ENCODE results near the gene APP.

Gene APP

DNA sequence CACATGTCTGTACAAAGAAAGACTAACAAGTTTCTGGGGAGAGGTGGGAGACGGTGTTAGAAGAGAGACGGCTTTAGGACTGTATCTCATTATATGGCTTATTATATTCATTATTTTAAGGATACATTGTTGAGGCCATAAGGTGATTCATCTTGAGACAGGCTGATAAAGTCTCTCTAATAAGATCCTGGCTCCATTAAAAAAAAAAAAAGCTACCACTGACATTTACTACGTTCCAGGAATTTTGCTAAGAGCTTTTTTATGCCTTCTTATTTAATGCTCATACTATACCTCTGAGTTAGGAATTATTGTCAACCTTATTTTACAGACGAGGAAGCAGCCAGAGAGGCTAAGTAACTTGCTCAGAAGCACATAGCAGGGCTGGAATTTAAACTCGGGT lies 262.1 kb downstream of the APP start:
- Histone ChIP-seq H3K9me2 (replicated peaks; ENCODE audit: insufficient read depth, low read length) (no peaks in the 10 kb centered on the region), H3F3A (ENCODE audit: insufficient read depth, low read length) (no peaks in the 10 kb centered on the region), H3K79me2 (ENCODE audit: low read length) (no peaks in the 10 kb centered on the region), H3K9me3 (replicated peaks; ENCODE audit: insufficient read depth, low read length) (no peaks in the 10 kb centered on the region), H3K27ac (ENCODE audit: low read length) (no peak overlapping the region), H3K4me2 (ENCODE audit: low read depth, low read length) (no peak overlapping the region), H3K27me3 (replicated peaks; ENCODE audit: insufficient read depth, low read length) (no peaks in the 10 kb centered on the region), H2AFZ (ENCODE audit: low read length) (no peak overlapping the region), H3K9ac (ENCODE audit: low read length) (no peak overlapping the region), H3K4me3 (ENCODE audit: low read length) (no peak overlapping the region), H4K20me1 (ENCODE audit: insufficient read depth, low read length) (no peaks in the 10 kb centered on the region), H3K4me1 (ENCODE audit: low read length) (no peaks in the 10 kb centered on the region), H3K36me3 (replicated peaks; ENCODE audit: insufficient read depth, low read length) (no peaks in the 10 kb centered on the region)
- DNase-seq = no peak
- no peak for TF ChIP-seq EZH2 (optimal IDR thresholded peaks at IDR 0.05; ENCODE audit: low read depth, low read length)
- TF ChIP-seq, protein P1, sequence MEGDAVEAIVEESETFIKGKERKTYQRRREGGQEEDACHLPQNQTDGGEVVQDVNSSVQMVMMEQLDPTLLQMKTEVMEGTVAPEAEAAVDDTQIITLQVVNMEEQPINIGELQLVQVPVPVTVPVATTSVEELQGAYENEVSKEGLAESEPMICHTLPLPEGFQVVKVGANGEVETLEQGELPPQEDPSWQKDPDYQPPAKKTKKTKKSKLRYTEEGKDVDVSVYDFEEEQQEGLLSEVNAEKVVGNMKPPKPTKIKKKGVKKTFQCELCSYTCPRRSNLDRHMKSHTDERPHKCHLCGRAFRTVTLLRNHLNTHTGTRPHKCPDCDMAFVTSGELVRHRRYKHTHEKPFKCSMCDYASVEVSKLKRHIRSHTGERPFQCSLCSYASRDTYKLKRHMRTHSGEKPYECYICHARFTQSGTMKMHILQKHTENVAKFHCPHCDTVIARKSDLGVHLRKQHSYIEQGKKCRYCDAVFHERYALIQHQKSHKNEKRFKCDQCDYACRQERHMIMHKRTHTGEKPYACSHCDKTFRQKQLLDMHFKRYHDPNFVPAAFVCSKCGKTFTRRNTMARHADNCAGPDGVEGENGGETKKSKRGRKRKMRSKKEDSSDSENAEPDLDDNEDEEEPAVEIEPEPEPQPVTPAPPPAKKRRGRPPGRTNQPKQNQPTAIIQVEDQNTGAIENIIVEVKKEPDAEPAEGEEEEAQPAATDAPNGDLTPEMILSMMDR (IDR thresholded peaks at IDR 0.05; ENCODE audit: low read length) = no peak
- TF ChIP-seq EZH2phosphoT487 (IDR thresholded peaks at IDR 0.05; ENCODE audit: low read length) = no peak

DNA sequence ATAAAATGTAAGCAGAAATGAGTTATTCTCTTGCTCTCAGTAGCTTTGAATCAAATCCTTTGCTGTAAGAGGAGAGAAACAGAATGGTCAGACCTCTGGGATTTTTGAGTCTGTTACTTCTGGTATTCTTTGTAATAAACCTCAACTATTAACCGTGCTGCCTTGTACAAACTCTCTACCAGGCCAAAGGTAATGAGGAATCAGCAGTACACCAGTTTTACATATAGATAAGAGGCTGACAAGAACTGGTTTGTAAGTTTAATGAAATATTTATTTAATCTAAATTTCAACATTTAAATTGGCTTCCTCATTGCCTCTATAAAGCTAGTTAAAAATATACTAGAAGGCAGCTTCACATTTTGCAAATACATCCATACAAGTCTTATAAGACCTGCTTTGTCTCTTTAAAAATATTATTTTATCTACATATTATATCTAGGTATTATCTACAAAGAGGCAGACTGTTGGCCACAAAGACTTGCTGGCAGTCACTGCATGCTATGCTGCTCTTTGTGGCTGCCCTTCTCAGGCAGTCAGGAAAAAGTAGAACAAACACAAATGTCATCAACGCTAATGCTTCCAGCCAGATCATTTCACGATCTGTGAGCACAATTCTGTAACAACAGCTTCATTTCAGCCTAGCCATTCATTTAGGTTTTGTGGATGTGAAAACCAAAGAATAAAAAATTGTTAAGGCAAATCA lies 262.8 kb downstream of the APP start:
- no peak overlapping the region for H3K4me2 ChIP-seq (ENCODE audit: low read depth, low read length)
- no peak for DNase-seq

DNA sequence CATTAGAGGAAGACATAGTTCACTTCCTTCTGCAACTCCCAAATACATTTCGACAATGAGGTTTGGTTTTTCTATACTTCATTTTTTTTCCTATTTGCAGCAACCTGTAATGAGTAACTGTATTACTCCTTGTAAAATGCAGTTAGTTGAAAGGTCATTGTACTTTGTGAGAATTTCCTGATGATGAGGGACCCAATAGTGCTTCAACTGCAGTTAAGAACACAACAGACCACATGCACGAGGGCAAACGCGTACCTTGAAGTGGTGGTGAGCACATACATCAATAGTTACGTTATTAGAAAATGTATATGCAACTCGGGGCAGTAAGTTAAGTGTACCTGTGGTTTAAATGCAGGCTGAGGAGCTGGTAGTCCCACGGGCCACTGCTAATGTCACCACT lies 264.0 kb downstream of the APP start:
- DNase-seq = no peak

More for the DNA sequence above, 262.8 kb downstream of the APP start:
- H3K9me3 ChIP-seq (replicated peaks; ENCODE audit: insufficient read depth, low read length) = no peaks in the 10 kb centered on the region
- no peak overlapping the region for H3K27ac ChIP-seq (ENCODE audit: low read length)
- TF ChIP-seq EZH2 (optimal IDR thresholded peaks at IDR 0.05; ENCODE audit: low read depth, low read length) = no peak
- TF ChIP-seq, protein P1 (IDR thresholded peaks at IDR 0.05; ENCODE audit: low read length) = no peak
- no peak for TF ChIP-seq EZH2phosphoT487 (IDR thresholded peaks at IDR 0.05; ENCODE audit: low read length)
- H3K27me3 ChIP-seq (replicated peaks; ENCODE audit: insufficient read depth, low read length) = no peaks in the 10 kb centered on the region
- no peaks in the 10 kb centered on the region for H3F3A ChIP-seq (ENCODE audit: insufficient read depth, low read length)
- no peaks in the 10 kb centered on the region for H3K36me3 ChIP-seq (replicated peaks; ENCODE audit: insufficient read depth, low read length)
- no peak overlapping the region for H3K9ac ChIP-seq (ENCODE audit: low read length)
- H3K9me2 ChIP-seq (replicated peaks; ENCODE audit: insufficient read depth, low read length) = no peaks in the 10 kb centered on the region
- no peaks in the 10 kb centered on the region for H3K4me1 ChIP-seq (ENCODE audit: low read length)
- H3K4me3 ChIP-seq (ENCODE audit: low read length) = no peak overlapping the region
- H3K79me2 ChIP-seq (ENCODE audit: low read length) = no peaks in the 10 kb centered on the region
- no peaks in the 10 kb centered on the region for H4K20me1 ChIP-seq (ENCODE audit: insufficient read depth, low read length)
- no peak overlapping the region for H2AFZ ChIP-seq (ENCODE audit: low read length)

More for the DNA sequence above, 264.0 kb downstream of the APP start:
- Histone ChIP-seq H2AFZ (ENCODE audit: low read length) (no peak overlapping the region), H4K20me1 (ENCODE audit: insufficient read depth, low read length) (no peaks in the 10 kb centered on the region), H3F3A (ENCODE audit: insufficient read depth, low read length) (no peaks in the 10 kb centered on the region), H3K9me3 (replicated peaks; ENCODE audit: insufficient read depth, low read length) (no peaks in the 10 kb centered on the region), H3K36me3 (replicated peaks; ENCODE audit: insufficient read depth, low read length) (no peaks in the 10 kb centered on the region), H3K27me3 (replicated peaks; ENCODE audit: insufficient read depth, low read length) (no peaks in the 10 kb centered on the region), H3K4me2 (ENCODE audit: low read depth, low read length) (no peak overlapping the region), H3K27ac (ENCODE audit: low read length) (no peak overlapping the region), H3K9ac (ENCODE audit: low read length) (no peak overlapping the region), H3K4me3 (ENCODE audit: low read length) (no peak overlapping the region), H3K79me2 (ENCODE audit: low read length) (no peaks in the 10 kb centered on the region), H3K9me2 (replicated peaks; ENCODE audit: insufficient read depth, low read length) (no peaks in the 10 kb centered on the region), H3K4me1 (ENCODE audit: low read length) (no peaks in the 10 kb centered on the region)
- TF ChIP-seq EZH2 (optimal IDR thresholded peaks at IDR 0.05; ENCODE audit: low read depth, low read length) (no peak), EZH2phosphoT487 (IDR thresholded peaks at IDR 0.05; ENCODE audit: low read length) (no peak)
- TF ChIP-seq, protein P1 (IDR thresholded peaks at IDR 0.05; ENCODE audit: low read length) = no peak
